Neural progenitor cell (in vitro differentiated cells): Measurements from ENCODE around the gene TMEM74B. TPM values are rescaled to one million over a fixed set of nuclear protein-coding genes. Genes with fewer than 3 reads are reported as not detected.

Source experiments
- DNase-seq: peaks from one replicate; pipeline ENCODE4 v3.0.0-alpha.2; 2016; ENCODE audit warnings: low spot score
- H2AFZ ChIP-seq: fragments of 200-600 bp; sonication (generic); replicated peaks from 2 replicates; pipeline ENCODE4 v1.6.1; 2016; ENCODE audit warnings: antibody characterized with exemption
- H3F3A ChIP-seq: fragments of 200-600 bp; sonication (generic); 2 replicates; pipeline ENCODE4 v1.6.1; 2016; ENCODE audit warnings: antibody characterized with exemption, low read depth
- H3K27ac ChIP-seq: fragments of 200-600 bp; sonication (generic); 2 replicates; pipeline ENCODE4 v1.5.1; 2016; ENCODE audit warnings: mild to moderate bottlenecking
- H3K27me3 ChIP-seq: fragments of 200-600 bp; sonication (generic); 2 replicates; pipeline ENCODE4 v1.6.1; 2016; ENCODE audit warnings: mild to moderate bottlenecking, moderate library complexity
- H3K36me3 ChIP-seq: fragments of 200-600 bp; sonication (generic); 2 replicates; pipeline ENCODE4 v1.5.1; 2016
- H3K4me1 ChIP-seq: fragments of 200-600 bp; sonication (generic); 2 replicates; pipeline ENCODE4 v1.6.1; 2016; ENCODE audit warnings: mixed run types
- H3K4me2 ChIP-seq: fragments of 200-600 bp; sonication (generic); 2 replicates; pipeline ENCODE4 v1.6.1; 2016
- H3K4me3 ChIP-seq: fragments of 200-600 bp; sonication (generic); 2 replicates; pipeline ENCODE4 v1.5.1; 2016
- H3K79me2 ChIP-seq: fragments of 200-600 bp; sonication (generic); 2 replicates; pipeline ENCODE4 v1.6.1; 2016; ENCODE audit warnings: low read depth
- H3K9ac ChIP-seq: fragments of 200-600 bp; sonication (generic); 2 replicates; pipeline ENCODE4 v1.6.1; 2016
- H3K9me3 ChIP-seq: fragments of 200-600 bp; sonication (generic); 2 replicates; pipeline ENCODE4 v1.5.1; 2016; ENCODE audit warnings: low read depth
- H4K20me1 ChIP-seq: fragments of 200-600 bp; sonication (generic); 2 replicates; pipeline ENCODE4 v1.6.1; 2016; ENCODE audit warnings: low read depth
- H3K27ac Mint-ChIP-seq: 3 replicates; pipeline ENCODE4 v1.8.0; 2021; ENCODE audit warnings: mixed read lengths
- H3K27me3 Mint-ChIP-seq: 2 replicates; pipeline ENCODE4 v1.8.0; 2022; ENCODE audit warnings: low read depth, mild to moderate bottlenecking, inconsistent platforms, moderate library complexity, mixed read lengths; ENCODE audit not compliant: insufficient read depth
- H3K36me3 Mint-ChIP-seq: 3 replicates; pipeline ENCODE4 v1.8.0; 2021; ENCODE audit warnings: mixed read lengths
- H3K4me1 Mint-ChIP-seq: 3 replicates; pipeline ENCODE4 v1.8.0; 2021; ENCODE audit warnings: mixed read lengths
- H3K4me3 Mint-ChIP-seq: 3 replicates; pipeline ENCODE4 v1.8.0; 2021; ENCODE audit warnings: mild to moderate bottlenecking, moderate library complexity, mixed read lengths
- H3K9me3 Mint-ChIP-seq: 3 replicates; pipeline ENCODE4 v1.8.0; 2020; ENCODE audit warnings: mixed read lengths
- CTCF ChIP-seq: fragments of 200-600 bp; sonication (generic); IDR thresholded peaks from 2 replicates; pipeline ENCODE4 v1.5.1; 2017; ENCODE audit warnings: antibody characterized with exemption, mild to moderate bottlenecking
- EZH2 ChIP-seq: fragments of 200-600 bp; sonication (generic); IDR thresholded peaks from 2 replicates; pipeline ENCODE4 v1.6.1; 2017; ENCODE audit warnings: antibody characterized with exemption, mild to moderate bottlenecking, moderate library complexity
- EZH2phosphoT487 ChIP-seq: fragments of 200-600 bp; sonication (generic); IDR thresholded peaks from 2 replicates; pipeline ENCODE4 v1.6.1; 2017; ENCODE audit warnings: antibody characterized with exemption
- total RNA-seq: library from RNA; depleted of rRNA; stranded (reverse); fragments of >200 nt; gene quantifications from 2 replicates; pipeline ENCODE4 v1.2.3, GENCODE V29; 2015; ENCODE audit warnings: low replicate concordance

Gene TMEM74B
- total RNA-seq, 1 donor from 2014 or later = 2.5 TPM

- H3K27me3 Mint-ChIP-seq = peaks cover 2% of the 10 kb centered on the region
- peaks cover 16% of the 10 kb centered on the region for H4K20me1 ChIP-seq
- no peak overlapping the region for H3K4me3 Mint-ChIP-seq
- no peak for DNase-seq
- H3K4me1 Mint-ChIP-seq = no peaks in the 10 kb centered on the region
- no peaks in the 10 kb centered on the region for H3K9me3 Mint-ChIP-seq
- no peak overlapping the region for H3K4me3 ChIP-seq
- no peaks in the 10 kb centered on the region for H3K9me3 ChIP-seq
- H3K27me3 ChIP-seq = no peaks in the 10 kb centered on the region
- no peak overlapping the region for H3K9ac ChIP-seq
- no peaks in the 10 kb centered on the region for H3K36me3 ChIP-seq
- no peak for TF ChIP-seq EZH2phosphoT487
- no peak for TF ChIP-seq CTCF
- TF ChIP-seq EZH2 = no peak
- no peak overlapping the region for H3K27ac Mint-ChIP-seq
- no peak overlapping the region for H3K4me2 ChIP-seq
- no peak overlapping the region for H3K27ac ChIP-seq
- no peaks in the 10 kb centered on the region for H3F3A ChIP-seq
- H3K36me3 Mint-ChIP-seq = peaks cover 16% of the 10 kb centered on the region
- no peak overlapping the region for H2AFZ ChIP-seq
- H3K79me2 ChIP-seq = peaks cover 6% of the 10 kb centered on the region
- H3K4me1 ChIP-seq = no peaks in the 10 kb centered on the region
Observed at GRCh38 chr20:1146957-1147356, 37.8 kb downstream of the TMEM74B start.

GRCh38 chr20:1144401-1145172 lies 40.2 kb downstream of the TMEM74B start:
- no peak for DNase-seq
- Mint-ChIP-seq H3K36me3 (peaks cover 25% of the 10 kb centered on the region), H3K9me3 (no peaks in the 10 kb centered on the region), H3K27ac (no peak overlapping the region), H3K4me1 (no peaks in the 10 kb centered on the region), H3K4me3 (no peak overlapping the region), H3K27me3 (peaks cover 2% of the 10 kb centered on the region)
- Histone ChIP-seq H2AFZ (no peak overlapping the region), H3K9ac (no peak overlapping the region), H3K4me1 (no peaks in the 10 kb centered on the region), H3K4me2 (no peak overlapping the region), H3K27me3 (no peaks in the 10 kb centered on the region), H3K4me3 (no peak overlapping the region), H4K20me1 (peaks cover 11% of the 10 kb centered on the region), H3F3A (no peaks in the 10 kb centered on the region), H3K27ac (no peak overlapping the region), H3K9me3 (no peaks in the 10 kb centered on the region), H3K79me2 (peaks cover 1% of the 10 kb centered on the region), H3K36me3 (no peaks in the 10 kb centered on the region)
- no peak for TF ChIP-seq EZH2
- TF ChIP-seq EZH2phosphoT487 = no peak
- no peak for TF ChIP-seq CTCF

- H3K4me2 ChIP-seq = no peak overlapping the region
- no peaks in the 10 kb centered on the region for H3K27me3 ChIP-seq
- no peak overlapping the region for H3K9ac ChIP-seq
- H3K4me1 ChIP-seq = no peaks in the 10 kb centered on the region
- H3K4me3 Mint-ChIP-seq = no peak overlapping the region
- no peaks in the 10 kb centered on the region for H3K4me1 Mint-ChIP-seq
- H4K20me1 ChIP-seq = no peaks in the 10 kb centered on the region
- no peaks in the 10 kb centered on the region for H3K9me3 ChIP-seq
- H3K9me3 Mint-ChIP-seq = peaks cover 5% of the 10 kb centered on the region
- no peaks in the 10 kb centered on the region for H3F3A ChIP-seq
- TF ChIP-seq EZH2 (no peak), CTCF (no peak), EZH2phosphoT487 (no peak)
- no peak overlapping the region for H3K27ac ChIP-seq
- H3K79me2 ChIP-seq = peaks cover 10% of the 10 kb centered on the region
- H3K27ac Mint-ChIP-seq = no peak overlapping the region
- peaks cover 11% of the 10 kb centered on the region for H3K36me3 ChIP-seq
- H2AFZ ChIP-seq = no peak overlapping the region
- H3K4me3 ChIP-seq = no peak overlapping the region
- H3K27me3 Mint-ChIP-seq = peaks cover 2% of the 10 kb centered on the region
- H3K36me3 Mint-ChIP-seq = peaks cover 39% of the 10 kb centered on the region
- no peak for DNase-seq
Observed at GRCh38 chr20:1137236-1137635, 47.5 kb downstream of the TMEM74B start.
